Suprapubic skin (tissue), 3 donors: ENCODE measurements around the gene PTPRN2.

Experiments used
- POLR2A ChIP-seq, 2 donors: fragments of 450-650 bp; IDR thresholded peaks; one replicate each; pipeline ENCODE4 v1.6.1; 2017; ENCODE audit warnings: antibody characterized with exemption in 2 of 2, mild to moderate bottlenecking in 2 of 2, moderate library complexity in 2 of 2
- TF ChIP-seq, protein P1 (sequence below), 2 donors: fragments of 200-600 bp in 1 of 2; fragments of 450-650 bp in 1 of 2; sonication (generic) in 1 of 2; IDR thresholded peaks; one replicate each; pipeline ENCODE4 v1.5.1; 2016 to 2019; ENCODE audit warnings: antibody characterized with exemption in 2 of 2, mild to moderate bottlenecking in 1 of 2, moderate library complexity in 1 of 2

GRCh38 chr7:158569858-158570323, 17.7 kb downstream of the PTPRN2 start:
- no peak for TF ChIP-seq POLR2A (IDR thresholded peaks at IDR 0.05)
- TF ChIP-seq, protein P1, sequence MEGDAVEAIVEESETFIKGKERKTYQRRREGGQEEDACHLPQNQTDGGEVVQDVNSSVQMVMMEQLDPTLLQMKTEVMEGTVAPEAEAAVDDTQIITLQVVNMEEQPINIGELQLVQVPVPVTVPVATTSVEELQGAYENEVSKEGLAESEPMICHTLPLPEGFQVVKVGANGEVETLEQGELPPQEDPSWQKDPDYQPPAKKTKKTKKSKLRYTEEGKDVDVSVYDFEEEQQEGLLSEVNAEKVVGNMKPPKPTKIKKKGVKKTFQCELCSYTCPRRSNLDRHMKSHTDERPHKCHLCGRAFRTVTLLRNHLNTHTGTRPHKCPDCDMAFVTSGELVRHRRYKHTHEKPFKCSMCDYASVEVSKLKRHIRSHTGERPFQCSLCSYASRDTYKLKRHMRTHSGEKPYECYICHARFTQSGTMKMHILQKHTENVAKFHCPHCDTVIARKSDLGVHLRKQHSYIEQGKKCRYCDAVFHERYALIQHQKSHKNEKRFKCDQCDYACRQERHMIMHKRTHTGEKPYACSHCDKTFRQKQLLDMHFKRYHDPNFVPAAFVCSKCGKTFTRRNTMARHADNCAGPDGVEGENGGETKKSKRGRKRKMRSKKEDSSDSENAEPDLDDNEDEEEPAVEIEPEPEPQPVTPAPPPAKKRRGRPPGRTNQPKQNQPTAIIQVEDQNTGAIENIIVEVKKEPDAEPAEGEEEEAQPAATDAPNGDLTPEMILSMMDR (IDR thresholded peaks at IDR 0.05): no peak
